ENCODE results near the gene LDAH.

Gene LDAH

DNA sequence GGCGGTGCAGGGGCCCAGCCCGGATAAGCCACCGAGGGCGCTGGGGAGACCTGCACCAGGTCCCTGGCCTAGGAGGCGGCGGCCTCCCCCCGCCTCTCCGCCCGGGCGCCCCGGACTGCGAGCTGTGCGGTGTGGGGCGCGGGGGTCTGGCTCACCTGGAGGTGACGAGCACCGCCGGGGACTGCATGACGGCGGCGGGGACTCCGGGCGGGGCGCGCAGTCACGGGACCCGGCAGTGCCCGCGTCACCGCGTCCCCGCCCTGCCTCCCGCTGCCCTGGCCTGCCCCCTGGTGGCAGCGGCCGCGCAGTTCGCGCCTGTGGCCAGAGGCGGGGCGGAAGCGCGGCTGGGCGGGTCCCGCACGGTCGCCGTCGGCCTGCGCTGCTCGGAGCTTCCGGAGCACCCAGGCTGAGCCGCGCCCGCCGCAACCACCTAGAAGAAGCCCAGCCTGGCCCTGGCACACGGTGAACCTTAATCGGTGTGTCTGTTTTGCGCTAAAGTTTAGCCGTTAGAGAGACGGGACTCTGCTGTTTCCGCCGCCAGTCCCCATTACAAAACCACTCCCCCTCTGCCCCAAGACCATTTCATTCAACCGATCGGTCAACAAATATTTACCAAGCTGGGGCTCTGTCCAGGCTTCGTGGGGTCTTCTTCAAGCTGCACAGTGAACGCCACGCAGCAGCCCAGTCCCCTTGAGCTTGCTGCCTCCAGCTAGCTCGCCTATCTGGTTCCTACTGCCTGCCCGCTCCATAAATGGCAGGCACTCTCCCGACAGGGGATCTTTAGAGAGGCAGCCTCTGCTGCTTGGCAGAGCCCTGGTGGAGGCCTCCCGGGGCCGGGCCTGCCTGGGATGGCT lies 171.8 kb downstream of the LDAH start, which contains the start of gene HS1BP3:
Gene HS1BP3, minus strand, starts transcription at position 222 of the 854 bp plus-strand sequence. Its CDS starts 35 bp downstream, at position 187.
- TF ChIP-seq SNAI2 (CRISPR knock-in tag; IDR thresholded peaks at IDR 0.05) (0 out of 2 replicates have a peak, but pooled peaks have one; percentile 61), ZNF70 (CRISPR knock-in tag; IDR thresholded peaks at IDR 0.05) (peak; percentile 37; the same call in 1 of the 2 replicates), TCF4 (CRISPR knock-in tag; IDR thresholded peaks at IDR 0.05; ENCODE audit: borderline replicate concordance) (no peak), CREB5 (CRISPR knock-in tag; IDR thresholded peaks at IDR 0.05; ENCODE audit: low read depth) (no peak), ARNTL (CRISPR knock-in tag; IDR thresholded peaks at IDR 0.05; ENCODE audit: borderline replicate concordance, low read depth) (no peak), PPARA (CRISPR knock-in tag; IDR thresholded peaks at IDR 0.05; ENCODE audit: borderline replicate concordance) (no peak), RARB (CRISPR knock-in tag; IDR thresholded peaks at IDR 0.05) (no peak), OSR1 (CRISPR knock-in tag; IDR thresholded peaks at IDR 0.05) (no peak), GLIS3 (CRISPR knock-in tag; IDR thresholded peaks at IDR 0.05) (0 out of 2 replicates have a peak, but pooled peaks have one; percentile 17), ZFP30 (CRISPR knock-in tag; IDR thresholded peaks at IDR 0.05) (no peak), BACH2 (CRISPR knock-in tag; IDR thresholded peaks at IDR 0.05; ENCODE audit: borderline replicate concordance) (0 out of 2 replicates have a peak, but pooled peaks have one; percentile 44), ZFP3 (CRISPR knock-in tag; IDR thresholded peaks at IDR 0.05) (0 out of 2 replicates have a peak, but pooled peaks have one; percentile 24), CSDC2 (CRISPR knock-in tag; IDR thresholded peaks at IDR 0.05) (no peak; the same call in 1 of the 2 replicates)
- TF ChIP-seq, protein P1, sequence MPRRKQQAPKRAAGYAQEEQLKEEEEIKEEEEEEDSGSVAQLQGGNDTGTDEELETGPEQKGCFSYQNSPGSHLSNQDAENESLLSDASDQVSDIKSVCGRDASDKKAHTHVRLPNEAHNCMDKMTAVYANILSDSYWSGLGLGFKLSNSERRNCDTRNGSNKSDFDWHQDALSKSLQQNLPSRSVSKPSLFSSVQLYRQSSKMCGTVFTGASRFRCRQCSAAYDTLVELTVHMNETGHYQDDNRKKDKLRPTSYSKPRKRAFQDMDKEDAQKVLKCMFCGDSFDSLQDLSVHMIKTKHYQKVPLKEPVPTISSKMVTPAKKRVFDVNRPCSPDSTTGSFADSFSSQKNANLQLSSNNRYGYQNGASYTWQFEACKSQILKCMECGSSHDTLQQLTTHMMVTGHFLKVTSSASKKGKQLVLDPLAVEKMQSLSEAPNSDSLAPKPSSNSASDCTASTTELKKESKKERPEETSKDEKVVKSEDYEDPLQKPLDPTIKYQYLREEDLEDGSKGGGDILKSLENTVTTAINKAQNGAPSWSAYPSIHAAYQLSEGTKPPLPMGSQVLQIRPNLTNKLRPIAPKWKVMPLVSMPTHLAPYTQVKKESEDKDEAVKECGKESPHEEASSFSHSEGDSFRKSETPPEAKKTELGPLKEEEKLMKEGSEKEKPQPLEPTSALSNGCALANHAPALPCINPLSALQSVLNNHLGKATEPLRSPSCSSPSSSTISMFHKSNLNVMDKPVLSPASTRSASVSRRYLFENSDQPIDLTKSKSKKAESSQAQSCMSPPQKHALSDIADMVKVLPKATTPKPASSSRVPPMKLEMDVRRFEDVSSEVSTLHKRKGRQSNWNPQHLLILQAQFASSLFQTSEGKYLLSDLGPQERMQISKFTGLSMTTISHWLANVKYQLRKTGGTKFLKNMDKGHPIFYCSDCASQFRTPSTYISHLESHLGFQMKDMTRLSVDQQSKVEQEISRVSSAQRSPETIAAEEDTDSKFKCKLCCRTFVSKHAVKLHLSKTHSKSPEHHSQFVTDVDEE (CRISPR knock-in tag; IDR thresholded peaks at IDR 0.05) = peak; percentile 16
- TF ChIP-seq, protein P2, sequence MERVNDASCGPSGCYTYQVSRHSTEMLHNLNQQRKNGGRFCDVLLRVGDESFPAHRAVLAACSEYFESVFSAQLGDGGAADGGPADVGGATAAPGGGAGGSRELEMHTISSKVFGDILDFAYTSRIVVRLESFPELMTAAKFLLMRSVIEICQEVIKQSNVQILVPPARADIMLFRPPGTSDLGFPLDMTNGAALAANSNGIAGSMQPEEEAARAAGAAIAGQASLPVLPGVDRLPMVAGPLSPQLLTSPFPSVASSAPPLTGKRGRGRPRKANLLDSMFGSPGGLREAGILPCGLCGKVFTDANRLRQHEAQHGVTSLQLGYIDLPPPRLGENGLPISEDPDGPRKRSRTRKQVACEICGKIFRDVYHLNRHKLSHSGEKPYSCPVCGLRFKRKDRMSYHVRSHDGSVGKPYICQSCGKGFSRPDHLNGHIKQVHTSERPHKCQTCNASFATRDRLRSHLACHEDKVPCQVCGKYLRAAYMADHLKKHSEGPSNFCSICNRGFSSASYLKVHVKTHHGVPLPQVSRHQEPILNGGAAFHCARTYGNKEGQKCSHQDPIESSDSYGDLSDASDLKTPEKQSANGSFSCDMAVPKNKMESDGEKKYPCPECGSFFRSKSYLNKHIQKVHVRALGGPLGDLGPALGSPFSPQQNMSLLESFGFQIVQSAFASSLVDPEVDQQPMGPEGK (CRISPR knock-in tag; IDR thresholded peaks at IDR 0.05; ENCODE audit: borderline replicate concordance) = no peak
- ATAC-seq = peak; percentile 96

DNA sequence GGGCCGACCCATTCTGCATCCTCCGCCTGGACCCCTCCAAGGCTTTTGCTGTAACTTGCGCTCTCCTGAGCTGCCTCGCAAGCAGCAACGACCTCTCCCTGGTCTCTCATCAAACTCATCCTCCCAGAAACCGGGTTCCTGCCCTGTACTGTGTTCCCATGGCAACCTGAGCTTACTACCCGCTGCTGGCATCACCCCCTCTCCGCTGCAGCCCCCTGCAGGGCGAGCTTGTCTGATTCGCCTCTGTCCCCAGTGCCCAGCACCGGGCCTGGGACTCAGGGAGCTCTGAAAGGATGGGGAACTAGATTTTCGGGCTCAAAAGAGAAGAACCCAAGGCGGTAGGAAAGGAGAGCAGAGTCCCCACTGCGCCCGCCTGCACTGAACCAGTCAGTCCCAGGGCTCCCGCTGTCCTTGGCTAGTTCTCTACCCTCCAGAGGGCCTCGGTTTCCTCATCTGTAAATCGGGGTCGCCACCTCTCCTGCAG lies 172.5 kb downstream of the LDAH start:
- peak; percentile 50 for ATAC-seq
- TF ChIP-seq ZNF565 (CRISPR knock-in tag; conservative IDR thresholded peaks at IDR 0.05; ENCODE audit: low read depth) (no peak), ZFP30 (CRISPR knock-in tag; IDR thresholded peaks at IDR 0.05) (no peak), ZNF70 (CRISPR knock-in tag; IDR thresholded peaks at IDR 0.05) (no peak), PPARA (CRISPR knock-in tag; IDR thresholded peaks at IDR 0.05; ENCODE audit: borderline replicate concordance) (no peak), ZFP3 (CRISPR knock-in tag; IDR thresholded peaks at IDR 0.05) (no peak), OSR1 (CRISPR knock-in tag; IDR thresholded peaks at IDR 0.05) (no peak), ARNTL (CRISPR knock-in tag; IDR thresholded peaks at IDR 0.05; ENCODE audit: borderline replicate concordance, low read depth) (no peak), ZNF8 (CRISPR knock-in tag; IDR thresholded peaks at IDR 0.05) (no peak), TCF4 (CRISPR knock-in tag; IDR thresholded peaks at IDR 0.05; ENCODE audit: borderline replicate concordance) (no peak), POU6F1 (CRISPR knock-in tag; IDR thresholded peaks at IDR 0.05; ENCODE audit: borderline replicate concordance, low read depth) (no peak), GLIS3 (CRISPR knock-in tag; IDR thresholded peaks at IDR 0.05) (no peak), RARB (CRISPR knock-in tag; IDR thresholded peaks at IDR 0.05) (no peak), CREB5 (CRISPR knock-in tag; IDR thresholded peaks at IDR 0.05; ENCODE audit: low read depth) (no peak), SNAI2 (CRISPR knock-in tag; IDR thresholded peaks at IDR 0.05) (no peak)
- TF ChIP-seq, protein P2 (CRISPR knock-in tag; IDR thresholded peaks at IDR 0.05; ENCODE audit: borderline replicate concordance) = no peak
- TF ChIP-seq, protein P3, sequence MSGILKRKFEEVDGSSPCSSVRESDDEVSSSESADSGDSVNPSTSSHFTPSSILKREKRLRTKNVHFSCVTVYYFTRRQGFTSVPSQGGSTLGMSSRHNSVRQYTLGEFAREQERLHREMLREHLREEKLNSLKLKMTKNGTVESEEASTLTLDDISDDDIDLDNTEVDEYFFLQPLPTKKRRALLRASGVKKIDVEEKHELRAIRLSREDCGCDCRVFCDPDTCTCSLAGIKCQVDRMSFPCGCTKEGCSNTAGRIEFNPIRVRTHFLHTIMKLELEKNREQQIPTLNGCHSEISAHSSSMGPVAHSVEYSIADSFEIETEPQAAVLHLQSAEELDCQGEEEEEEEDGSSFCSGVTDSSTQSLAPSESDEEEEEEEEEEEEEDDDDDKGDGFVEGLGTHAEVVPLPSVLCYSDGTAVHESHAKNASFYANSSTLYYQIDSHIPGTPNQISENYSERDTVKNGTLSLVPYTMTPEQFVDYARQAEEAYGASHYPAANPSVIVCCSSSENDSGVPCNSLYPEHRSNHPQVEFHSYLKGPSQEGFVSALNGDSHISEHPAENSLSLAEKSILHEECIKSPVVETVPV (CRISPR knock-in tag; IDR thresholded peaks at IDR 0.05) = no peak
- TF ChIP-seq, protein P1 (CRISPR knock-in tag; IDR thresholded peaks at IDR 0.05) = no peak

Data from SK-N-SH treated with all-trans-retinoic acid at 6 μM for 48 hours (cell line).